ENCODE measurements around the gene TBC1D22A. TPM values are rescaled to one million over a fixed set of nuclear protein-coding genes. Genes with fewer than 3 reads are reported as not detected.

TBC1D22A gene
- total and polyA plus RNA-seq, 10 of the 15 experiments (the other 5 are each of a cell fraction or from before 2014, with no cell fraction given): 0.63 to 44.7 (median 27.4) TPM

DNA sequence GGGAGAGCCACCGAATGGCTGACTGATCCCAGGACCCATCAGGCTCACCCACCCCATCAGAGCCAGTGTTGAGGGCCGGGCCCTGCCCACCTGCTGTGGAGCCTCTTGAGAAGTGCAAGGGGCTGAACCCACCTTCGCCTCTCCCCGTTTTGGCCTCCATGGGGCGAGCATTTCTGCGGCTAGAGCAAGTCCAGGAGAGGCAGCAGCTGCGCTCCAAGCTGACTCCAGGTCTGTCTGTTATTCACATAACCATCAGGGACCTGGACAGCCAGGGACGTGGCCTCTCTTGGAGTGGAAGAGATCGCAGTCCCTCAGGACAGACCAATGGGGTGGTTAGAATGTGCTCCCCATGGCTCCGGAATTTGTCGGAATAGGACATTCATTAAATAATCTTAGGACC lies 231.8 kb downstream of the TBC1D22A start (continued):
- TF ChIP-seq, protein P1, sequence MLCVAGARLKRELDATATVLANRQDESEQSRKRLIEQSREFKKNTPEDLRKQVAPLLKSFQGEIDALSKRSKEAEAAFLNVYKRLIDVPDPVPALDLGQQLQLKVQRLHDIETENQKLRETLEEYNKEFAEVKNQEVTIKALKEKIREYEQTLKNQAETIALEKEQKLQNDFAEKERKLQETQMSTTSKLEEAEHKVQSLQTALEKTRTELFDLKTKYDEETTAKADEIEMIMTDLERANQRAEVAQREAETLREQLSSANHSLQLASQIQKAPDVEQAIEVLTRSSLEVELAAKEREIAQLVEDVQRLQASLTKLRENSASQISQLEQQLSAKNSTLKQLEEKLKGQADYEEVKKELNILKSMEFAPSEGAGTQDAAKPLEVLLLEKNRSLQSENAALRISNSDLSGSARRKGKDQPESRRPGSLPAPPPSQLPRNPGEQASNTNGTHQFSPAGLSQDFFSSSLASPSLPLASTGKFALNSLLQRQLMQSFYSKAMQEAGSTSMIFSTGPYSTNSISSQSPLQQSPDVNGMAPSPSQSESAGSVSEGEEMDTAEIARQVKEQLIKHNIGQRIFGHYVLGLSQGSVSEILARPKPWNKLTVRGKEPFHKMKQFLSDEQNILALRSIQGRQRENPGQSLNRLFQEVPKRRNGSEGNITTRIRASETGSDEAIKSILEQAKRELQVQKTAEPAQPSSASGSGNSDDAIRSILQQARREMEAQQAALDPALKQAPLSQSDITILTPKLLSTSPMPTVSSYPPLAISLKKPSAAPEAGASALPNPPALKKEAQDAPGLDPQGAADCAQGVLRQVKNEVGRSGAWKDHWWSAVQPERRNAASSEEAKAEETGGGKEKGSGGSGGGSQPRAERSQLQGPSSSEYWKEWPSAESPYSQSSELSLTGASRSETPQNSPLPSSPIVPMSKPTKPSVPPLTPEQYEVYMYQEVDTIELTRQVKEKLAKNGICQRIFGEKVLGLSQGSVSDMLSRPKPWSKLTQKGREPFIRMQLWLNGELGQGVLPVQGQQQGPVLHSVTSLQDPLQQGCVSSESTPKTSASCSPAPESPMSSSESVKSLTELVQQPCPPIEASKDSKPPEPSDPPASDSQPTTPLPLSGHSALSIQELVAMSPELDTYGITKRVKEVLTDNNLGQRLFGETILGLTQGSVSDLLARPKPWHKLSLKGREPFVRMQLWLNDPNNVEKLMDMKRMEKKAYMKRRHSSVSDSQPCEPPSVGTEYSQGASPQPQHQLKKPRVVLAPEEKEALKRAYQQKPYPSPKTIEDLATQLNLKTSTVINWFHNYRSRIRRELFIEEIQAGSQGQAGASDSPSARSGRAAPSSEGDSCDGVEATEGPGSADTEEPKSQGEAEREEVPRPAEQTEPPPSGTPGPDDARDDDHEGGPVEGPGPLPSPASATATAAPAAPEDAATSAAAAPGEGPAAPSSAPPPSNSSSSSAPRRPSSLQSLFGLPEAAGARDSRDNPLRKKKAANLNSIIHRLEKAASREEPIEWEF (IDR thresholded peaks at IDR 0.05; ENCODE audit: insufficient replicate concordance, low read depth, low read length): no peak
- no peak for TF ChIP-seq EZH2 (IDR thresholded peaks at IDR 0.05; ENCODE audit: borderline replicate concordance, control insufficient read depth, low read depth, low read length)
- TF ChIP-seq MYC (IDR thresholded peaks at IDR 0.05; ENCODE audit: insufficient read depth, insufficient read length, insufficient replicate concordance, low read length, severe bottlenecking): no peak
- TF ChIP-seq, protein P2, sequence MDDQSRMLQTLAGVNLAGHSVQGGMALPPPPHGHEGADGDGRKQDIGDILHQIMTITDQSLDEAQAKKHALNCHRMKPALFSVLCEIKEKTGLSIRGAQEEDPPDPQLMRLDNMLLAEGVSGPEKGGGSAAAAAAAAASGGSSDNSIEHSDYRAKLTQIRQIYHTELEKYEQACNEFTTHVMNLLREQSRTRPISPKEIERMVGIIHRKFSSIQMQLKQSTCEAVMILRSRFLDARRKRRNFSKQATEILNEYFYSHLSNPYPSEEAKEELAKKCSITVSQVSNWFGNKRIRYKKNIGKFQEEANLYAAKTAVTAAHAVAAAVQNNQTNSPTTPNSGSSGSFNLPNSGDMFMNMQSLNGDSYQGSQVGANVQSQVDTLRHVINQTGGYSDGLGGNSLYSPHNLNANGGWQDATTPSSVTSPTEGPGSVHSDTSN (IDR thresholded peaks at IDR 0.05; ENCODE audit: insufficient replicate concordance, low read depth, low read length): no peak
- no peak for TF ChIP-seq HDAC2 (IDR thresholded peaks at IDR 0.05)

DNA sequence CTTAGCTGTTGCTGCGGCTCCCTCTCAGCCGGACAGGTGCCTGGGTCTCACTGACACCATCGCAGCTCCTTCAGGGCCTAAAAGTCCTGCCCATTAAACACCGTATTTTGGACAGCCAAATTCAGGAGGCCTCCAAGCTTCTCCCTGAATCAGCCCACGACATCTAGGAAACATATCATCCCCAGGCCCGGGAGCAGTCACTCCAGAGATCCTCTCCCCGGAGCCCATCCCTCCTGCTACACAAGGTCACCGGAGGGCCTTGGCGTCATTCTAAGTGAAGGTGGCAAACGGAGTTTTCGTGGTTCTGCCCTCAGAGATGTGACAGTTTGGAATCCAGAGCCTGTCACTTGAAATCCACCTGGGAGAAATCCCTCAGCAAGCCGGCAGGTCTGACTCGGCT lies 232.5 kb downstream of the TBC1D22A start:
- FAIRE-seq (no peak), DNase-seq (ENCODE audit: low read depth, low spot score) (no peak), ATAC-seq (no peak)
- Histone ChIP-seq H3K36me3 (ENCODE audit: control insufficient read depth in 2 of 2, insufficient read depth in 2 of 2, low read length in 1 of 2) (peaks cover 16 to 18% of the 10 kb centered on the region in 2 experiments), H3K27ac (ENCODE audit: control insufficient read depth, insufficient read depth) (no peak overlapping the region), H4K20me1 (ENCODE audit: control insufficient read depth, insufficient read depth) (no peaks in the 10 kb centered on the region), H3K79me2 (ENCODE audit: control insufficient read depth, insufficient read depth, low read length) (no peaks in the 10 kb centered on the region), H3K4me3 (no peak overlapping the region), H3K27me3 (replicated peaks in 1 of 2; ENCODE audit: control insufficient read depth in 2 of 2, insufficient read depth in 2 of 2, low read length in 1 of 2) (no peaks in the 10 kb centered on the region), H3K9ac (ENCODE audit: control insufficient read depth, insufficient read depth, low read length) (no peak overlapping the region), H2AFZ (ENCODE audit: control insufficient read depth, low read depth, low read length) (no peak overlapping the region), H3K4me1 (ENCODE audit: control insufficient read depth, insufficient read depth, low read length) (peaks cover 4% of the 10 kb centered on the region), H3K4me2 (ENCODE audit: control insufficient read depth, insufficient read depth) (no peak overlapping the region), H3K9me3 (replicated peaks; ENCODE audit: control insufficient read depth, insufficient read depth, low read length) (no peaks in the 10 kb centered on the region)
- RAD21 ChIA-PET (ENCODE audit: unreplicated experiment): no interaction called here
- CTCF ChIA-PET: no interaction called here
- WGBS (ENCODE audit: insufficient coverage, insufficient replicate concordance, low lambda C conversion rate, missing lambda C conversion rate): 96% methylated on average over 13 of the region's 13 CpGs
- TF ChIP-seq, protein P3, sequence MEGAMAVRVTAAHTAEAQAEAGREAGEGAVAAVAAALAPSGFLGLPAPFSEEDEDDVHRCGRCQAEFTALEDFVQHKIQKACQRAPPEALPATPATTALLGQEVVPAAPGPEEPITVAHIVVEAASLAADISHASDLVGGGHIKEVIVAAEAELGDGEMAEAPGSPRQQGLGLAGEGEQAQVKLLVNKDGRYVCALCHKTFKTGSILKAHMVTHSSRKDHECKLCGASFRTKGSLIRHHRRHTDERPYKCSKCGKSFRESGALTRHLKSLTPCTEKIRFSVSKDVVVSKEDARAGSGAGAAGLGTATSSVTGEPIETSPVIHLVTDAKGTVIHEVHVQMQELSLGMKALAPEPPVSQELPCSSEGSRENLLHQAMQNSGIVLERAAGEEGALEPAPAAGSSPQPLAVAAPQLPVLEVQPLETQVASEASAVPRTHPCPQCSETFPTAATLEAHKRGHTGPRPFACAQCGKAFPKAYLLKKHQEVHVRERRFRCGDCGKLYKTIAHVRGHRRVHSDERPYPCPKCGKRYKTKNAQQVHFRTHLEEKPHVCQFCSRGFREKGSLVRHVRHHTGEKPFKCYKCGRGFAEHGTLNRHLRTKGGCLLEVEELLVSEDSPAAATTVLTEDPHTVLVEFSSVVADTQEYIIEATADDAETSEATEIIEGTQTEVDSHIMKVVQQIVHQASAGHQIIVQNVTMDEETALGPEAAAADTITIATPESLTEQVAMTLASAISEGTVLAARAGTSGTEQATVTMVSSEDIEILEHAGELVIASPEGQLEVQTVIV (IDR thresholded peaks at IDR 0.05; ENCODE audit: borderline replicate concordance, partially characterized antibody): no peak
- TF ChIP-seq POU2F2 (IDR thresholded peaks at IDR 0.05; ENCODE audit: borderline replicate concordance, low read depth, low read length): no peak
- TF ChIP-seq YBX1 (IDR thresholded peaks at IDR 0.05): no peak
- no peak for TF ChIP-seq ZNF384 (IDR thresholded peaks at IDR 0.05; ENCODE audit: borderline replicate concordance, low read depth, low read length)
- no peak for TF ChIP-seq SIN3A (IDR thresholded peaks at IDR 0.05; ENCODE audit: low read depth, low read length)
- TF ChIP-seq BRCA1 (IDR thresholded peaks at IDR 0.05; ENCODE audit: low read depth, low read length): no peak
- in situ Hi-C loops (cut with MboI) (no loop called here), intact Hi-C loops (cut with micrococcal nuclease; ENCODE audit: unreplicated experiment) (no loop called here)
- SMC1A ChIA-PET (ENCODE audit: uncharacterized antibody, unreplicated experiment): no interaction called here
- no TSS peak for BruUV-seq (replicated peaks)
- POLR2A ChIA-PET: no interaction called here

Measured in GM12878 (cell line).